Hepatocyte (in vitro differentiated cells): ENCODE results near the gene AARSD1.
"Not testable (repeated sequence)": the region's sequence is repeated elsewhere in the genome, so short reads cannot be mapped to it uniquely, and the experiment has no call there.

ENCODE experiments used
- CTCF ChIP-seq: fragments of 200-600 bp; sonication (generic); IDR thresholded peaks from 2 replicates; pipeline ENCODE4 v1.5.1; 2016; ENCODE audit warnings: antibody characterized with exemption, mild to moderate bottlenecking; ENCODE audit not compliant: poor library complexity
- EZH2 ChIP-seq: fragments of 200-600 bp; sonication (generic); IDR thresholded peaks from 2 replicates; pipeline ENCODE4 v1.6.1; 2016; ENCODE audit warnings: antibody characterized with exemption, mild to moderate bottlenecking, borderline replicate concordance
- EZH2phosphoT487 ChIP-seq: fragments of 200-600 bp; sonication (generic); IDR thresholded peaks from one replicate; pipeline ENCODE4 v1.6.1; 2018; ENCODE audit warnings: antibody characterized with exemption, mild to moderate bottlenecking, low read depth, moderate library complexity; ENCODE audit not compliant: unreplicated experiment, severe bottlenecking

GRCh38 chr17:43000894-43001293 is 36.6 kb upstream of the AARSD1 start:
- not testable (repeated sequence) for TF ChIP-seq EZH2, CTCF, EZH2phosphoT487
